HepG2 (cell line): Measurements from ENCODE around the gene ACTN4. TPM values are rescaled to one million over a fixed set of nuclear protein-coding genes. Genes with fewer than 3 reads are reported as not detected.

Experiments used
- JUNB ChIP-seq: sonication (generic); formaldehyde crosslinking; IDR thresholded peaks from 2 replicates; pipeline ENCODE4 v1.8.0; 2022; ENCODE audit warnings: missing genetic modification reagents, mild to moderate bottlenecking, borderline replicate concordance
- KDM5A ChIP-seq: fragments of 200-600 bp; sonication (generic); IDR thresholded peaks from 2 replicates; pipeline ENCODE4 v1.7.0; 2018; ENCODE audit warnings: antibody characterized with exemption, mild to moderate bottlenecking, low read length, borderline replicate concordance
- NR2C2 ChIP-seq: sonication (generic); formaldehyde crosslinking; IDR thresholded peaks from 2 replicates; pipeline ENCODE4 v1.4.0; 2020; ENCODE audit warnings: missing genetic modification reagents, mild to moderate bottlenecking, moderate library complexity, borderline replicate concordance
- PHB2 ChIP-seq: fragments of 450-650 bp; IDR thresholded peaks from 2 replicates; pipeline ENCODE4 v1.6.1; 2018; ENCODE audit not compliant: partially characterized antibody
- SP2 ChIP-seq: sonication (generic); formaldehyde crosslinking; IDR thresholded peaks from 2 replicates; pipeline ENCODE4 v1.5.1; 2020; ENCODE audit warnings: mild to moderate bottlenecking, missing genetic modification reagents
- SRF ChIP-seq: IDR thresholded peaks from 2 replicates; pipeline ENCODE4 v1.6.1; 2011; ENCODE audit warnings: mild to moderate bottlenecking, low read depth, low read length, moderate library complexity
- ZFP41 ChIP-seq: sonication (generic); formaldehyde crosslinking; IDR thresholded peaks from 2 replicates; pipeline ENCODE4 v1.4.0; 2020; ENCODE audit warnings: mild to moderate bottlenecking, missing genetic modification reagents, borderline replicate concordance
- ZNF10 ChIP-seq: sonication (generic); formaldehyde crosslinking; IDR thresholded peaks from 2 replicates; pipeline ENCODE4 v1.4.0; 2020; ENCODE audit warnings: mild to moderate bottlenecking, low read depth, missing genetic modification reagents, borderline replicate concordance
- ZNF263 ChIP-seq: sonication (generic); formaldehyde crosslinking; IDR thresholded peaks from 2 replicates; pipeline ENCODE4 v1.4.0; 2020; ENCODE audit warnings: missing genetic modification reagents
- ZNF326 ChIP-seq: sonication (generic); formaldehyde crosslinking; IDR thresholded peaks from 2 replicates; pipeline ENCODE4 v1.4.0; 2020; ENCODE audit warnings: missing genetic modification reagents, borderline replicate concordance
- ZNF383 ChIP-seq: sonication (generic); formaldehyde crosslinking; IDR thresholded peaks from 2 replicates; pipeline ENCODE4 v1.4.0; 2020; ENCODE audit warnings: missing genetic modification reagents, mild to moderate bottlenecking, borderline replicate concordance
- ZNF562 ChIP-seq: sonication (generic); formaldehyde crosslinking; IDR thresholded peaks from 2 replicates; pipeline ENCODE4 v1.8.0; 2022; ENCODE audit warnings: missing genetic modification reagents, borderline replicate concordance
- ZNF782 ChIP-seq: sonication (generic); formaldehyde crosslinking; IDR thresholded peaks from 2 replicates; pipeline ENCODE4 v1.4.0; 2020; ENCODE audit warnings: missing genetic modification reagents, mild to moderate bottlenecking, borderline replicate concordance
- polyA plus RNA-seq, 8 experiments: library from polyadenylated mRNA; depleted of rRNA in 3 of 8; stranded (reverse) in 7 of 8; unstranded in 1 of 8; fragments of >200 nt; fragmentation: Illumina TruSeq in 4 of 8; extraction: Trizol in 4 of 8; gene quantifications; 2 replicates each; pipeline versions ENCODE4 v1.2.1 to v1.2.3, GENCODE V29; 2011 to 2016; ENCODE audit warnings: low read depth in 4 of 8, missing spikeins in 1 of 8, mixed read lengths in 1 of 8; ENCODE audit not compliant: insufficient read depth in 1 of 8
- total RNA-seq, 5 experiments: library from RNA; depleted of rRNA; stranded (reverse); fragments of >200 nt; fragmentation: Illumina TruSeq; extraction: Trizol; gene quantifications; 2 replicates each; pipeline ENCODE4 v1.2.3, GENCODE V29; 2016; ENCODE audit warnings: low read depth in 1 of 5
- TF ChIP-seq, protein P1 (sequence below): sonication (generic); formaldehyde crosslinking; IDR thresholded peaks from 2 replicates; pipeline ENCODE4 v1.5.0; 2020; ENCODE audit warnings: missing genetic modification reagents
- TF ChIP-seq, protein P2 (sequence below): sonication (generic); formaldehyde crosslinking; IDR thresholded peaks from 2 replicates; pipeline ENCODE4 v1.4.0; 2020; ENCODE audit warnings: missing genetic modification reagents
- TF ChIP-seq, protein P3 (sequence below): sonication (generic); formaldehyde crosslinking; IDR thresholded peaks from 2 replicates; pipeline ENCODE4 v1.8.0; 2022; ENCODE audit warnings: mild to moderate bottlenecking, missing genetic modification reagents
- TF ChIP-seq, protein P4 (sequence below): sonication (generic); IDR thresholded peaks from 2 replicates; pipeline ENCODE4 v1.6.1; 2016; ENCODE audit warnings: low read depth, borderline replicate concordance
- TF ChIP-seq, protein P5 (sequence below): sonication (generic); formaldehyde crosslinking; IDR thresholded peaks from 2 replicates; pipeline ENCODE4 v1.4.0; 2020; ENCODE audit warnings: missing genetic modification reagents
- TF ChIP-seq, protein P6 (sequence below): sonication (generic); formaldehyde crosslinking; conservative IDR thresholded peaks from 2 replicates; pipeline ENCODE4 v1.4.0; 2020; ENCODE audit warnings: mild to moderate bottlenecking, missing genetic modification reagents, moderate library complexity

Gene ACTN4
- total and polyA plus RNA-seq, 2 of the 13 experiments (the other 11 are each of a cell fraction or from before 2014, with no cell fraction given): 171 to 192 TPM

DNA sequence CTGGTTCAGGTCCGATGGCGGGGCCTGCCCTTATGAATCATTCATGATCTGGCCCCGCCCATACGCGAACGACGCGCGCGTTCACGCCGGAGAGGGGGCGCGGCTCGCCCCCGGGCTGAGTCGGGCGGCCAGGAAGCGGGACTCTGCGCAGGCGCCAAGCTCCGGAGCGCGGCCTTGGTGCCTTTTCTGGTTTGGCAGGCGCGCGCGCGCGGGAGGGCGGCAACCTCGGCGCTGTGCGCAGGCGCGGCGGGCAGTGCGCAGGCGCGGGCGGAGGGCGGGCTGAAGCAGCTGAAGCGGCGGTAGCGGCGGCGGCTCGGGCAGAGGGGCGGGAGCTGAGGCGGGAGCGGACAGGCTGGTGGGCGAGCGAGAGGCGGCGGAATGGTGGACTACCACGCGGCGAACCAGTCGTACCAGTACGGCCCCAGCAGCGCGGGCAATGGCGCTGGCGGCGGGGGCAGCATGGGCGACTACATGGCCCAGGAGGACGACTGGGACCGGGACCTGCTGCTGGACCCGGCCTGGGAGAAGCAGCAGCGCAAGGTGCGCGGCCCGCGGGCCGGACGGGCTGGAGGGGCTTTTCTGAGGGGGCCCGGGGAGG, at the start of gene ACTN4 (continued):
- TF ChIP-seq, protein P1, sequence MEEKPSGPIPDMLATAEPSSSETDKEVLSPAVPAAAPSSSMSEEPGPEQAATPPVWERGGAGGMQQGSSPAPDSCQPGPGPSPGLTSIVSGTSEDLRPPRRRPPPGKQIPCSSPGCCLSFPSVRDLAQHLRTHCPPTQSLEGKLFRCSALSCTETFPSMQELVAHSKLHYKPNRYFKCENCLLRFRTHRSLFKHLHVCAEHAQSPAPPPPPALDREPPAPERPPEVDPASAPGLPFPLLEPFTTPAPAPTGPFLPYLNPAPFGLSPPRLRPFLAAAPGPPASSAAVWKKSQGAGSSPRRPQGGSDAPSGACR: no peak
- TF ChIP-seq ZNF263 (CRISPR knock-in tag) (no peak), ZNF383 (CRISPR knock-in tag) (no peak), SP2 (CRISPR knock-in tag) (no peak; the same call in 1 of the 2 replicates), ZNF562 (CRISPR knock-in tag) (no peak), PHB2 (no peak), ZNF782 (no peak), ZFP41 (no peak), SRF (peak; percentile 65; the same call in 1 of the 2 replicates), ZNF10 (CRISPR knock-in tag) (no peak), KDM5A (peak; percentile 72; the same call in 1 of the 2 replicates), NR2C2 (no peak), JUNB (CRISPR knock-in tag) (no peak), ZNF326 (no peak)
- TF ChIP-seq, protein P2, sequence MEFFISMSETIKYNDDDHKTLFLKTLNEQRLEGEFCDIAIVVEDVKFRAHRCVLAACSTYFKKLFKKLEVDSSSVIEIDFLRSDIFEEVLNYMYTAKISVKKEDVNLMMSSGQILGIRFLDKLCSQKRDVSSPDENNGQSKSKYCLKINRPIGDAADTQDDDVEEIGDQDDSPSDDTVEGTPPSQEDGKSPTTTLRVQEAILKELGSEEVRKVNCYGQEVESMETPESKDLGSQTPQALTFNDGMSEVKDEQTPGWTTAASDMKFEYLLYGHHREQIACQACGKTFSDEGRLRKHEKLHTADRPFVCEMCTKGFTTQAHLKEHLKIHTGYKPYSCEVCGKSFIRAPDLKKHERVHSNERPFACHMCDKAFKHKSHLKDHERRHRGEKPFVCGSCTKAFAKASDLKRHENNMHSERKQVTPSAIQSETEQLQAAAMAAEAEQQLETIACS (CRISPR knock-in tag): peak; percentile 98
- TF ChIP-seq, protein P3, sequence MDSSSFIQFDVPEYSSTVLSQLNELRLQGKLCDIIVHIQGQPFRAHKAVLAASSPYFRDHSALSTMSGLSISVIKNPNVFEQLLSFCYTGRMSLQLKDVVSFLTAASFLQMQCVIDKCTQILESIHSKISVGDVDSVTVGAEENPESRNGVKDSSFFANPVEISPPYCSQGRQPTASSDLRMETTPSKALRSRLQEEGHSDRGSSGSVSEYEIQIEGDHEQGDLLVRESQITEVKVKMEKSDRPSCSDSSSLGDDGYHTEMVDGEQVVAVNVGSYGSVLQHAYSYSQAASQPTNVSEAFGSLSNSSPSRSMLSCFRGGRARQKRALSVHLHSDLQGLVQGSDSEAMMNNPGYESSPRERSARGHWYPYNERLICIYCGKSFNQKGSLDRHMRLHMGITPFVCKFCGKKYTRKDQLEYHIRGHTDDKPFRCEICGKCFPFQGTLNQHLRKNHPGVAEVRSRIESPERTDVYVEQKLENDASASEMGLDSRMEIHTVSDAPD: no peak
- TF ChIP-seq, protein P4, sequence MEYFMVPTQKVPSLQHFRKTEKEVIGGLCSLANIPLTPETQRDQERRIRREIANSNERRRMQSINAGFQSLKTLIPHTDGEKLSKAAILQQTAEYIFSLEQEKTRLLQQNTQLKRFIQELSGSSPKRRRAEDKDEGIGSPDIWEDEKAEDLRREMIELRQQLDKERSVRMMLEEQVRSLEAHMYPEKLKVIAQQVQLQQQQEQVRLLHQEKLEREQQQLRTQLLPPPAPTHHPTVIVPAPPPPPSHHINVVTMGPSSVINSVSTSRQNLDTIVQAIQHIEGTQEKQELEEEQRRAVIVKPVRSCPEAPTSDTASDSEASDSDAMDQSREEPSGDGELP: peak; percentile 64; the same call in 1 of the 2 replicates
- TF ChIP-seq, protein P5, sequence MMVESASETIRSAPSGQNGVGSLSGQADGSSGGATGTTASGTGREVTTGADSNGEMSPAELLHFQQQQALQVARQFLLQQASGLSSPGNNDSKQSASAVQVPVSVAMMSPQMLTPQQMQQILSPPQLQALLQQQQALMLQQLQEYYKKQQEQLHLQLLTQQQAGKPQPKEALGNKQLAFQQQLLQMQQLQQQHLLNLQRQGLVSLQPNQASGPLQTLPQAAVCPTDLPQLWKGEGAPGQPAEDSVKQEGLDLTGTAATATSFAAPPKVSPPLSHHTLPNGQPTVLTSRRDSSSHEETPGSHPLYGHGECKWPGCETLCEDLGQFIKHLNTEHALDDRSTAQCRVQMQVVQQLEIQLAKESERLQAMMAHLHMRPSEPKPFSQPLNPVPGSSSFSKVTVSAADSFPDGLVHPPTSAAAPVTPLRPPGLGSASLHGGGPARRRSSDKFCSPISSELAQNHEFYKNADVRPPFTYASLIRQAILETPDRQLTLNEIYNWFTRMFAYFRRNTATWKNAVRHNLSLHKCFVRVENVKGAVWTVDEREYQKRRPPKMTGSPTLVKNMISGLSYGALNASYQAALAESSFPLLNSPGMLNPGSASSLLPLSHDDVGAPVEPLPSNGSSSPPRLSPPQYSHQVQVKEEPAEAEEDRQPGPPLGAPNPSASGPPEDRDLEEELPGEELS (CRISPR knock-in tag): no peak
- TF ChIP-seq, protein P6, sequence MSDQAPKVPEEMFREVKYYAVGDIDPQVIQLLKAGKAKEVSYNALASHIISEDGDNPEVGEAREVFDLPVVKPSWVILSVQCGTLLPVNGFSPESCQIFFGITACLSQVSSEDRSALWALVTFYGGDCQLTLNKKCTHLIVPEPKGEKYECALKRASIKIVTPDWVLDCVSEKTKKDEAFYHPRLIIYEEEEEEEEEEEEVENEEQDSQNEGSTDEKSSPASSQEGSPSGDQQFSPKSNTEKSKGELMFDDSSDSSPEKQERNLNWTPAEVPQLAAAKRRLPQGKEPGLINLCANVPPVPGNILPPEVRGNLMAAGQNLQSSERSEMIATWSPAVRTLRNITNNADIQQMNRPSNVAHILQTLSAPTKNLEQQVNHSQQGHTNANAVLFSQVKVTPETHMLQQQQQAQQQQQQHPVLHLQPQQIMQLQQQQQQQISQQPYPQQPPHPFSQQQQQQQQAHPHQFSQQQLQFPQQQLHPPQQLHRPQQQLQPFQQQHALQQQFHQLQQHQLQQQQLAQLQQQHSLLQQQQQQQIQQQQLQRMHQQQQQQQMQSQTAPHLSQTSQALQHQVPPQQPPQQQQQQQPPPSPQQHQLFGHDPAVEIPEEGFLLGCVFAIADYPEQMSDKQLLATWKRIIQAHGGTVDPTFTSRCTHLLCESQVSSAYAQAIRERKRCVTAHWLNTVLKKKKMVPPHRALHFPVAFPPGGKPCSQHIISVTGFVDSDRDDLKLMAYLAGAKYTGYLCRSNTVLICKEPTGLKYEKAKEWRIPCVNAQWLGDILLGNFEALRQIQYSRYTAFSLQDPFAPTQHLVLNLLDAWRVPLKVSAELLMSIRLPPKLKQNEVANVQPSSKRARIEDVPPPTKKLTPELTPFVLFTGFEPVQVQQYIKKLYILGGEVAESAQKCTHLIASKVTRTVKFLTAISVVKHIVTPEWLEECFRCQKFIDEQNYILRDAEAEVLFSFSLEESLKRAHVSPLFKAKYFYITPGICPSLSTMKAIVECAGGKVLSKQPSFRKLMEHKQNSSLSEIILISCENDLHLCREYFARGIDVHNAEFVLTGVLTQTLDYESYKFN (CRISPR knock-in tag): no peak
